ENCODE results near the gene DAP.

DNA sequence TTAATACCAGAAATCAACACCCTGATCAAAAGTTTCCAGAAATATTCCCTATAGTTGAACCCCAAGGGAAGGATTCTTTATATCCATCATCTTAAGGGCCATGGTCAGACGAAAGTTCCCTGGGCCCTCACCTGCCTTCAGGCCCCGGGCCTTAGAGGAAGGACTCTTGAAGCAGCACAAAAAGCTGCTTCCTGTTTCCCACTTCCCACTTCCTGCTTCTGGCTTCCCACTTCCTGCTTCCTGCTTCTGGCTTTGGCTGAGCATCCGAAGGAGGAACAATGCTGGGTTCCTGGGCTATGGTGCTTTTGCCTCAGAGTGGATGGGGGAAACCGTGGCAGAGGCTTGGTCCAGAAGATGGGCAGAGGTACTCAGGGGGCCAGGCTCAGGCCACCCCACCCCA lies 25.8 kb upstream of the DAP start:
- no peak for TF ChIP-seq SUZ12 (IDR thresholded peaks at IDR 0.05; ENCODE audit: extremely low read depth, insufficient read depth, insufficient read length)
- no peak for TF ChIP-seq ZNF274 (IDR thresholded peaks at IDR 0.05; ENCODE audit: low read depth, low read length)

Measured in NT2/D1 (cell line).